Activated B cell treated with CpG ODN at 0.5 μM for 24 hours (primary cell): Measurements from ENCODE around the gene GJA3. TPM values are rescaled to one million over a fixed set of nuclear protein-coding genes. Genes with fewer than 3 reads are reported as not detected.
"Not testable (repeated sequence)": the region's sequence is repeated elsewhere in the genome, so short reads cannot be mapped to it uniquely, and the experiment has no call there.

Experiments used
- ATAC-seq: fragments of 200-7000 bp; cut with Tn5 transposase; one replicate; pipeline ENCODE4 v1.10.0; 2021; ENCODE audit warnings: low read depth, mild to moderate bottlenecking, moderate library complexity
- CTCF ChIA-PET: fragments of 350-600 bp; sonication (Branson Sonifier 250); formaldehyde crosslinking; loops from one replicate; lab custom pipeline; 2021; ENCODE audit warnings: antibody characterized with exemption; lab: Charles Lee
- POLR2A ChIA-PET: fragments of 350-600 bp; sonication (Branson Sonifier 250); formaldehyde crosslinking; loops from one replicate; lab custom pipeline; 2021; ENCODE audit warnings: antibody characterized with exemption; lab: Charles Lee
- DNase-seq: peaks from one replicate; pipeline ENCODE4 v3.0.0; 2022
- H3K27ac Mint-ChIP-seq: one replicate; pipeline ENCODE4 v1.8.0; 2020; ENCODE audit warnings: mixed read lengths
- H3K27me3 Mint-ChIP-seq: one replicate; pipeline ENCODE4 v1.8.0; 2021; ENCODE audit warnings: mixed read lengths
- H3K36me3 Mint-ChIP-seq: one replicate; pipeline ENCODE4 v1.8.0; 2021; ENCODE audit warnings: low read depth, mixed read lengths
- H3K4me1 Mint-ChIP-seq: one replicate; pipeline ENCODE4 v1.8.0; 2021; ENCODE audit warnings: mixed read lengths
- H3K4me3 Mint-ChIP-seq: one replicate; pipeline ENCODE4 v1.8.0; 2020; ENCODE audit warnings: mild to moderate bottlenecking, mixed read lengths
- H3K9me3 Mint-ChIP-seq: one replicate; pipeline ENCODE4 v1.8.0; 2020; ENCODE audit warnings: mixed read lengths
- intact Hi-C: fragments of 100-400 bp; cut with micrococcal nuclease; formaldehyde crosslinking; loops from one replicate; pipeline ENCODE4 v1.15.1; 2024
- total RNA-seq: library from RNA; stranded (reverse); gene quantifications from 2 replicates; pipeline ENCODE4 v1.2.3, GENCODE V29; 2022
- TF ChIP-seq, protein P1 (sequence below): fragments of 200-600 bp; IDR thresholded peaks from one replicate; pipeline ENCODE4 v1.8.0; 2022; ENCODE audit warnings: antibody characterized with exemption, mild to moderate bottlenecking

Gene GJA3
- total RNA-seq, 1 donor from 2014 or later, result 0.09 TPM

DNA sequence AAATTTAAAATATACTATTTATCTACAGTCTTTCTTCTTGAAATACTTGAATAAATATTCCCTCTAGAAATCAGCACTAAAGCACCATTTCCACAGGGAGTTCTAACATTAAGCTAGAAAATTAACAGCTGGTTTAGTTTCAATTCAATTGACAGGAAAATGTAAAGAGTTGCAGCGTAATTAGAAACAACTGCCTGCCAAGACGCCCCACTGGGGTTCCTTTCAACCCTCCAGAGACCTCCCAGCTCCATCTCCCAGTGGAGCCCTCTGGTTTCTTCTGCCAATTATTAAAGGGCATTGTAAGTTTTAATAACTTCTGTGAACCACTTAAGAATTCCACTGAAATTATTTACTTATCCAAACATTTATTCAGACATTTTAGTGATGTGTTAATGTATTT, 4.2 kb downstream of the GJA3 start:
- TF ChIP-seq, protein P1, sequence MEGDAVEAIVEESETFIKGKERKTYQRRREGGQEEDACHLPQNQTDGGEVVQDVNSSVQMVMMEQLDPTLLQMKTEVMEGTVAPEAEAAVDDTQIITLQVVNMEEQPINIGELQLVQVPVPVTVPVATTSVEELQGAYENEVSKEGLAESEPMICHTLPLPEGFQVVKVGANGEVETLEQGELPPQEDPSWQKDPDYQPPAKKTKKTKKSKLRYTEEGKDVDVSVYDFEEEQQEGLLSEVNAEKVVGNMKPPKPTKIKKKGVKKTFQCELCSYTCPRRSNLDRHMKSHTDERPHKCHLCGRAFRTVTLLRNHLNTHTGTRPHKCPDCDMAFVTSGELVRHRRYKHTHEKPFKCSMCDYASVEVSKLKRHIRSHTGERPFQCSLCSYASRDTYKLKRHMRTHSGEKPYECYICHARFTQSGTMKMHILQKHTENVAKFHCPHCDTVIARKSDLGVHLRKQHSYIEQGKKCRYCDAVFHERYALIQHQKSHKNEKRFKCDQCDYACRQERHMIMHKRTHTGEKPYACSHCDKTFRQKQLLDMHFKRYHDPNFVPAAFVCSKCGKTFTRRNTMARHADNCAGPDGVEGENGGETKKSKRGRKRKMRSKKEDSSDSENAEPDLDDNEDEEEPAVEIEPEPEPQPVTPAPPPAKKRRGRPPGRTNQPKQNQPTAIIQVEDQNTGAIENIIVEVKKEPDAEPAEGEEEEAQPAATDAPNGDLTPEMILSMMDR, result no peak
- ATAC-seq (no peak), DNase-seq (no peak)
- H3K27ac Mint-ChIP-seq, result no peak overlapping the region
- H3K4me3 Mint-ChIP-seq, result no peak overlapping the region
- no peaks in the 10 kb centered on the region for H3K36me3 Mint-ChIP-seq
- POLR2A ChIA-PET, result no interaction called here
- H3K27me3 Mint-ChIP-seq, result peaks cover 2% of the 10 kb centered on the region
- no peaks in the 10 kb centered on the region for H3K9me3 Mint-ChIP-seq
- CTCF ChIA-PET, result no interaction called here
- peaks cover 8% of the 10 kb centered on the region for H3K4me1 Mint-ChIP-seq
- intact Hi-C loops, result no loop called here

DNA sequence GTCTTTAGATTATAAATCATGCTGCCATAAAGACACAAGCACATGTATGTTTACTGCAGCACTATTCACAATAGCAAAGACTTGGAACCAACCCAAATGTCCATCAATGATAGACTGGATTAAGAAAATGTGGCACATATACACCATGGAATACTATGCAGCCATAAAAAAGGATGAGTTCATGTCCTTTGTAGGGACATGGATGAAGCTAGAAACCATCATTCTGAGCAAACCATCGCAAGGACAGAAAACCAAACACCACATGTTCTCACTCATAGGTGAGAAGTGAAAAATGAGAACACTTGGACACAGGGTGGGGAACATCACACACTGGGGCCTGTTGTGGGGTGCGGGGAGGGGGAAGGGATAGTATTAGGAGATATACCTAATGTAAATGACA, 7.6 kb downstream of the GJA3 start:
- intact Hi-C loops, DNase-seq, H3K4me3 Mint-ChIP-seq, H3K27ac Mint-ChIP-seq, H3K9me3 Mint-ChIP-seq, POLR2A ChIA-PET, ATAC-seq, CTCF ChIA-PET, H3K4me1 Mint-ChIP-seq, H3K36me3 Mint-ChIP-seq: not testable (repeated sequence)
- H3K27me3 Mint-ChIP-seq, result peaks cover 16% of the 10 kb centered on the region

DNA sequence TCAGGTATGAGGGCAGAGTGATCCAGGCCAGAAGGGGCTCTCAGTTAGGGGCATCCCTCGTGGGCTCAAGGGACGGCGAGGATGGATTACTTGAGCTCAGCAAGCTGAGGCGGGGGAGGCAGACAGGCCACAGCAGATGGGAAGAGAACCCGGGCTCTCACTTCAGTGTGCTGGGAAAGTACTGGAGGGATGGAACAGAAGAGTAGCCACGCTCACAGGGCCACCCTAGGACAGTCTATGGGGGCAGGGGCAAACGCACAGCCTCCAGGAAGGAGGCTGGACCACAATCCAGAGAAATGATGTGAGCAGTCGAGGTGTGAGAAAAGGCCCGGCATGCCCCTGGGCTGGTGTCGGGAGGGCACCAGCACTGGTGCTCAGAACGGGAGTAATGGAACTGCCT, 9.2 kb downstream of the GJA3 start:
- DNase-seq (no peak), ATAC-seq (no peak)
- Mint-ChIP-seq H3K27me3 (peaks cover 18% of the 10 kb centered on the region), H3K36me3 (no peaks in the 10 kb centered on the region), H3K9me3 (no peaks in the 10 kb centered on the region), H3K27ac (no peak overlapping the region), H3K4me3 (no peak overlapping the region), H3K4me1 (no peaks in the 10 kb centered on the region)
- ChIA-PET POLR2A (no interaction called here), CTCF (interaction anchor here (0.6 kb wide), 1 partner anchor 14 kb away, joined by 3 read pairs; no protein-coding TSS in a partner anchor)
- intact Hi-C loops, result no loop called here
- TF ChIP-seq, protein P1, result no peak

DNA sequence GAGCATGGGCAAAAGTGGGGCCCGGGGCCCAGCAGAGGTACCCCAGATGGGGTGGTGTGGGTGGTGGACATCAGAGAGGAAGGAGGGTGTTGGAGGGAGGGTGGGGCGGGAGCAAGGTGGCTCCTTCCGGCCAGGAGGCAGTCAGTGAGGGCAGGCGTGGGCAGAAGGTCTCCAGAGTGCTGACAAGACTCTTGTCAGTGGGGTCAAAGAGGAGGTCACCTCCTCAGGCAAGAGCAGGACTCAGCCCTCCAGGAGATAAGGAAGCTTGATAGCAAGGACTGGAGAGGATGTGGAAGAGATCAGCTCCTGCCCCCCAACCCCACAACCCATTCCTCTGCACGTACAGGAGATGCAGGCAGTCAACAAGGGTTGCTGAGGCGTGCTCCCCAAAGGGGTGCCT, 9.8 kb downstream of the GJA3 start:
- peaks cover 18% of the 10 kb centered on the region for H3K27me3 Mint-ChIP-seq
- no peaks in the 10 kb centered on the region for H3K9me3 Mint-ChIP-seq
- no peak for DNase-seq
- ChIA-PET CTCF (no interaction called here), POLR2A (no interaction called here)
- H3K27ac Mint-ChIP-seq, result no peak overlapping the region
- intact Hi-C loops, result no loop called here
- no peak for ATAC-seq
- no peaks in the 10 kb centered on the region for H3K36me3 Mint-ChIP-seq
- TF ChIP-seq, protein P1, result no peak
- no peak overlapping the region for H3K4me3 Mint-ChIP-seq
- no peaks in the 10 kb centered on the region for H3K4me1 Mint-ChIP-seq

DNA sequence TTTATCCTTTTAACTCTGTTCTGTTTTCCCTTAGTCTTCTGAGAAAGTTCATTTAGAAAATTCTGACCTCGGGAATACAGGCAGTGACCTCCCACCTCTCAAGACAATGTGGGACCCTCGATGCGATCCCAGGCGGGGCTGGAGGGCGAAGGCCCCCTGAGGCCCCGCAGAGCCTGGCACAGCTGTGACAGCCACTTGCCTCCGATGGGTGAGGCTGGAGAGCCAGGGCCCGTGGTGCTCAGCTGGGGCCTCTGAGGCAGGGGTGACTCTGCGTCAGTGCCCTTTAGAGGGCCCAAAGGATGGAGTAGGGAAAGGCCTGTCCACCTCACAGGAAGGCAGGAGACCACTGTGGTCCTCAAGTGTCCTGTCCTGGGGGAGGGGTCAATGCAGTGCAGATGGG, 10.3 kb downstream of the GJA3 start:
- TF ChIP-seq, protein P1, result no peak
- ATAC-seq (no peak), DNase-seq (no peak)
- intact Hi-C loops, result no loop called here
- no peaks in the 10 kb centered on the region for H3K9me3 Mint-ChIP-seq
- POLR2A ChIA-PET, result no interaction called here
- H3K4me1 Mint-ChIP-seq, result no peaks in the 10 kb centered on the region
- CTCF ChIA-PET, result interaction anchor here (0.6 kb wide), 1 partner anchor 48 kb away, joined by 3 read pairs; no protein-coding TSS in a partner anchor
- H3K36me3 Mint-ChIP-seq, result no peaks in the 10 kb centered on the region
- H3K4me3 Mint-ChIP-seq, result no peak overlapping the region
- H3K27me3 Mint-ChIP-seq, result peaks cover 18% of the 10 kb centered on the region
- no peak overlapping the region for H3K27ac Mint-ChIP-seq

DNA sequence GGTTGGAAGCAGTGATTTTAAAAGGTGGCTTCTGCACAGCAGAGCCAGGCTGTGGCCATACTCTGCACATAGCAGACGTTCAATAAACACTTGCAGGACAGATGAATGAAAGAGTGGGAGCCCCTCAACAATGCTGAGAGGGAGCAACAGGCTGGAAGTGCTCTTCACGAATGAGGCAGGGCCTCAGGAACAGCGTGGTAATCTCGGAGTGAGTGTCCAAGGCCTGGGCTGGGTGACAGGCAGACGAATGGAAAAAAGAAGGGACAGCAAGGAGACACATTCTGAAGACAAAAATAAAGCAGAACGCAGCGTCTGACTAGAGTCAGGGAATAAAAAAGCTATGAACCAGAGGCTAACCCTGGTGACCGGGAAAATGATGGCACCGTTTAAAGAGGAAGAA, 11.1 kb downstream of the GJA3 start:
- Mint-ChIP-seq H3K36me3 (no peaks in the 10 kb centered on the region), H3K27ac (no peak overlapping the region), H3K27me3 (peaks cover 23% of the 10 kb centered on the region), H3K4me1 (no peaks in the 10 kb centered on the region), H3K4me3 (no peak overlapping the region), H3K9me3 (no peaks in the 10 kb centered on the region)
- CTCF ChIA-PET, result interaction anchor here (0.6 kb wide), 1 partner anchor 47 kb away, joined by 3 read pairs; no protein-coding TSS in a partner anchor
- intact Hi-C loops, result no loop called here
- POLR2A ChIA-PET, result no interaction called here
- ATAC-seq (no peak), DNase-seq (no peak)
- TF ChIP-seq, protein P1, result no peak
